Islet of Langerhans (tissue), 1 donor: ENCODE results near the gene MAG.
"Not testable (repeated sequence)": the region's sequence is repeated elsewhere in the genome, so short reads cannot be mapped to it uniquely, and the experiment has no call there.

Experiments
- FAIRE-seq: peaks from one replicate; lab custom pipeline; 2011; peaks lifted over from hg19 to GRCh38; lab: Jason Lieb, UNC

Gene MAG

GRCh38 chr19:35281303-35281702, 10.7 kb upstream of the MAG start:
- FAIRE-seq: no peak

GRCh38 chr19:35284153-35285094, 7.5 kb upstream of the MAG start:
- no peak for FAIRE-seq

GRCh38 chr19:35285095-35285449, 6.9 kb upstream of the MAG start:
- no peak for FAIRE-seq

- FAIRE-seq: not testable (repeated sequence)
Measured at GRCh38 chr19:35285465-35285864, 6.5 kb upstream of the MAG start.

DNA sequence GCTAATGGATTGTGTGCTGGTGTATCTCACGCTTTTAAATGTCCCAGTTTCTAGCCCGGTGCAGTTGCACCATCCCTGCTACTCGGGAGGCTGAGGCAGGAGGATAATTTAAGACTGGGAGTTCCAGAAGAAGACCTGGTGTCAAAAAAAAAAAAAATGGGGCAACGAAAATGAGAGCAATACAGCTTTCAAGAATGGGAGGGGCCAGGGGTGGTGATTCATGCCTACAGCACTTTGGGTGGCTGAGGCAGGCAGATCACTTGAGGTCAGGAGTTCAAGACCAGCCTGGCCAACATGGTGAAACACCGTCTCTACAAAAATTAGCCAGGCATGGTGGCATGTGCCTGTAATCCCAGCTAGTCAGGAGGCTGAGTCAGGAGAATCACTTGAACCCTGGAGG, 5.9 kb upstream of the MAG start:
- not testable (repeated sequence) for FAIRE-seq

DNA sequence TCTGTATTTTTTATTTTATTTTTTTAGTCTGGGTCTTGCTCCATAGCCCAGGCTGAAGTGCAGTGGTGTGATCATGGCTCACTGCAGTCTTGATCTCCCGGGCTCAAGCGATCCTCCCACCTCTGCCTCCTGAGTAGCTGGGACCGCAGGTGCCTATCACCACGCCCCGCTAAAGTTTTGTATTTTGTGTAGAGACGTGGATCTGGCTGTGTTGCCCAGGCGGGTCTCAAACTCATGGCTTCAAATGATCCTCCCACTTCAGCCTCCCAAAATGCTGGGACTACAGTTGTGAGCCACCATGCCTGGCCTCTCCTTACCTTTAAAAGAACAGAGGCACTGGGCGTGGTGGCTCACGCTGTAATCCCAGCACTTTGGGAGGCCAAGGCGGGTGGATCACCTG, 4.2 kb upstream of the MAG start:
- no peak for FAIRE-seq

DNA sequence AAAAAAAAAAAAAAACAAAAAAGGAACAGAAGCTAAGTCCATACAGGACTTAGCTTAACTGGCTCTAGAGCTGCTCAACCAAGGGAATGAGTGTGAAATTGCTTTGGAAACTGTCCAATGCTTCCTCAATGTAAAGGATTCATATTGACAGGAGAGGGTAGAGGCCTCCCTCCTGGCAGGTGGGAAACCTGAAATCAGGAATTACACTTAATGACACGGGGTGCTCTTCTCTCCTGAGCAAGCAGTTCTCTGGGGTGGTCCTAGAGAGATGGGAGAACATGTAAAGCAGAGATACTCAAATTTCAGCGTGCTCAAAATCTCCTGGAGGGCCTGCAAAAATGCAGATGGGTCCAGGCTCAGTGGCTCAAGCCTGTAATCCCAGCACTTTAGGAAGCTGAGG, 3.6 kb upstream of the MAG start:
- no peak for FAIRE-seq

GRCh38 chr19:35288906-35289305, 3.1 kb upstream of the MAG start:
- FAIRE-seq: no peak

DNA sequence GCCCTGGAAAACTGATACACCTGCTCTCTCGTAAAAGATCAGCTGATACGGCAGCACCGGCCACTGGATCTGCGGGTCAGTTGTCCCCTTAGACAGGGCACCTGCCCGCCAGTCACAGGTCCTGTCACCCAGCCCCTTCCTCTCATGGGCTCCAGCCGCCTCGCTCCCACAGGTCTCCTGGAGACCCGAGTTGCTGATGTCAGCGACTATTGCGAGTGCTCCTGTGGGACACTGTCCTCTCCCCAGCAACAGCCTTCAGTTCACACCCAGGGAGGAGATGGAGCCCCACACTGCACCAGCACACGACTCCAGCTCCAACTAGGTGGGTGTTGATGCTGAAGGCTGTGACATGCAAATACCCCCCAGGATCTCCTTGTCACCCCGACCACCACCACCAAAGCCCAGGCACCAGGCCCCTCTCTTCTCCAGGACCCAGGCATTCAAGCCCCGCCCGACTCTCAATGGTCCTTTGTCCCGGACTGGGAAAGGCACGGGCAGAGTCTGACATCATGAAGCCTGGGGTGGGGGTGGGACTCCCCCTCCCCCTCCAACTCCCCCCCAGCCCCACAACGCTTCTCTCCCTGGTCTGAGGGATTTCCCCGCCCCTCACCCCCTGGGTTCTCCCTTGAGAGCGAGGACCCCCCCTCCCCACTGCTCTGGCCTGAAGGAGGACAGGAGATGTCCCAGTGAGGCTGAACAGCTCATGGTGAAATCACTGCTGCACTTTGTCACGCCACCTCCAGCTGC, 1.4 kb upstream of the MAG start:
- FAIRE-seq: no peak

DNA sequence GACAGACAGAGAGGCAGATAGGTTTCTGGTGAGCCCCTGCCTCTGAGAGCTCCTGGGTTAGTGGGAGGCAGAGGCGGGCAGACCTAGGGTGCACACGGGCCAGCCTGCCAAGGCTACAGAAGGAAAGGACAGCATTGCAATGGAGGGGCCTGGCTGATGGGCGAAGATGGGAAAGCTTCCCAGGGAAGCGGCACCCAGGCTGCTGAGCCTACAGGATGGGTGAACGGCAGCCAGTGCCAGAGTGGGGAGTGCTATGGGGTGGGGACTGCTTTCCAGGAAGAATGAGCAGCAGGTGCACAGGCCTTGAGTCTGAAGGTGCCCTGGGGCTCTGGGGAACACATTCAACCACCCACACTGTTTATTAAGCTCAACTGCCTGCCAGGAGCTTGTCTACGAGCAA, 702 bp upstream of the MAG start:
- no peak for FAIRE-seq

DNA sequence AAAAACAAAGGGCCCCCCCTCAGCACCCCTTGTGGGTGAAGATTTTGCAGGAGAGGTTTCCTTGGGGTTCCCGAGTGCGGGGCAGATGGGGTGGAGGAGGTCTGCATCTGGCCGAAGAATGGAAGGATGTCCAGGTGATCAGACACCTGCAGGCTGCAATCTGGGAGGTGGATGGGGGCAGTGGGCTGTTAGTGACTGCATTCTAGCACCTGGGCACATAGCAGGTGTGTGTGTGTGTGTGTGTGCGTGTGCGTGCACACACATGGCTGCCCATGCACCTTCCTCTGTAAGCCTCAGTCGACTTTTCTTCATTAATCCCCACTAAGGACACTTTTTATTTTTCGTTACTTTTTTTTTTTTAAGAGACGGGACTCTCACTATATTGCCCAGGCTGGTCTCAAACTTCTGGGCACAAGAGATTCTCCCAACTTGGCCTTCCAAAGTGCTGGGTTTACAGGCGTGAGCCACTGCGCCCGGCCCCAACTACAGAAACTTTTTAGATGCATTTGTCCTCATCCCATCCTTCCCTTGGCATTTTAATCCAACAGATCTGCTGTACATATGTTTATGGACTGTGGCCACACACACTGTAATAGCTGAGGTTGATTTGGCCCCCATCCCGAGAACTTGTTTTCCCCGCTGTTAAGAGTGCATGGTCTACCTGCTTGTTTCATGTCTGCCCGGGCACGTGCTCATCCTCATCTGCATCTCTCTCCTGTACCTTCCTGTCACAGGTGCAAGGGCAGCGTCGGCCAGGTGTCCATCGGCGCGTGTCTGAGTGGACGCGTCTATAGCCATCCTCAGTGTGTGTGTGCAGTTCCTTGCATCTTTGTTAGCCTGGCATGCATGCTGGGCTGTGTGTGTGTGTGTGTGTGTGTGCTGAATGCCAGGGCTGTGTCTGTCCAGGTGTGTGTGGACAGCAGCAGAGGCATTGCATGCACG, 731 bp downstream of the MAG start:
- no peak for FAIRE-seq

DNA sequence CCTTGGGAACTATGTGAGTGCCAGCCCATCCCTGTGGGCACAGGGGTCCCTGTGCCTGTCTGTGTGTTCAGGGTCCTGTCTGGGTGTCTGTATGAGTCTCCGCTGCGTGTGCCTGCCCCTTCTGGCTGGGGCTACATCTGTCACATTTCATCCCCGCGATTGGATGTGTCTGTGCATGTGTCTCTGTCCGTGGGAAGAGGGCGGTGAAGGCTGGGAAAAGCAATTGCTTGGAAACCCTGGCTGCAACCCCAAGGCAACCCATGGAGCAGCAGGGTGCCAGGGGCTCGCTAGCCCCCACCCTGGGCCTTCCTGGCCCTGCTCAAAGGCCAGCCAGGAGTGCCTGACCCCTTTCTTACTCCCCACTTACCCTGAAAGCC, 1.4 kb downstream of the MAG start:
- FAIRE-seq: no peak

DNA sequence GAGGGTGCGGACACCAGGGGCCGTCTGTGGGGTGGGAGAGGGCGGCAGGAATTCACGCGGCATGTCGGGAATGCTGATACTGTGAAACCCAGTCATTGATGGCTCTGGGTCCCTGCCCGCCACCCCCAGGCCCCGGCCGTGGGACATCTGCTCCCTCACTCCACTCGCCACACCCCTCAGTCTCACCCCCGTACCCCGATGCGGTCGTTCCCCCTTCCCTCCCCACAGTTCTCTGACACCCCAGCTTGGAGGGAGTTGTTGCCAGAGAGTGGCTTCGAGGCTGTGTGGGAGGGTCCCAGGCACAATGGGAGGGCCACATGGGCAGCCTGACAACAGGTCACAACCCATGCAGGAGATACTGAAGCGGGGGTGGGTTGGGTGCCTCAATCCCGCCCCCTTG, 1.8 kb downstream of the MAG start:
- no peak for FAIRE-seq

DNA sequence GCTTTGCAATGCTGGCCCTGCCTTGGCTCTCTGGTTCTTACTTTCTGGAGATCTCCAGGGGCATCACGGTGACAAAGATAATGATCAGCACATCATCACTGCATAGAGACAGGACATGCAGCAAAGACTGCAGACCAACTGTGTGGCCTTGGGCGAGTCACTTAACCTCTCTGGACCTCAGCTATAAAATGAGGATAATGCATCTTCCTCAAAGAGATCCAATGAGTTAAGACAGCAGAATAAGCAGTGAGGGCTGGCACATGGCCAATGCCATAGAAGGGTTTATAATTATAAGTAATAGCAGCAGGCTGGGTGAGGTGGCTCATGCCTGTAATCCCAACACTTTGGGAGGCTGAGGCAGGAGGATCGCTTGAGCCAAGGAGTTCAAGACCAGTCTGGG, 2.4 kb downstream of the MAG start:
- FAIRE-seq: no peak

DNA sequence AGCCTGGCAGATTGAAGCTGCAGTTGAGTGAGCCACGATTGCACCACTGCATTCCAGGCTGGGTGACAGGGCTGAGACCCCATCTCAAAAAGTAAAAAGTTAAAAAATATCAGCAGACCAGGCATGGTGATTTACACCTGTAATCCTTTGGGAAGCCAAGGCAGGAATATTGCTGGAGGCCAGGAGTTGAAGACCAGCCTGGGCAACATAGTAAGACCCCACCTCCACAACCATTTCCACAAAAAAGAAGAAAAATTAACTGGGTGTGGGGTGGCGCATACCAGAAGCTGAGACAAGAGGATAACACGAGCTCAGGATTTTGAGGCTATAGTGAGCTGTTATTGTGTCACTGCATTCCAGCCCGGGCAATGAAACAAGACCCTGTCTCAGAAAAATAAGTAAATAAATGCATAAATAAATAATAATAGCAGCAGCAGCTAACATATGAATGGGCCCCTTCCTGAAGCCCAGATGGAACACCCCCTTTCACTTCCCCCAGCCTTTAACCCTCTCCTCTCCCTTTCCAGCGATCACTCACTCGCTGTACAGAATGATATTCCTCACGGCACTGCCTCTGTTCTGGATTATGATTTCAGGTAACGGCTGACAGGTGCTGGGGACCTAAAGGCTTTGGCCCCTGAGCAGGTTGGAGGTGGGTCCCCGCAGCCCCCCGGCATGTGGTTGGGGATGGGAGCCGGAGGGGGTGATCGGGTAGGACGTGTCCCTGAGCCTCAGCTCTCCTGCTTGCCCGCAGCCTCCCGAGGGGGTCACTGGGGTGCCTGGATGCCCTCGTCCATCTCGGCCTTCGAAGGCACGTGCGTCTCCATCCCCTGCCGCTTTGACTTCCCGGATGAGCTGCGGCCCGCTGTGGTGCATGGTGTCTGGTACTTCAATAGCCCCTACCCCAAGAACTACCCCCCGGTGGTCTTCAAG, 3.2 kb downstream of the MAG start:
- FAIRE-seq: no peak

DNA sequence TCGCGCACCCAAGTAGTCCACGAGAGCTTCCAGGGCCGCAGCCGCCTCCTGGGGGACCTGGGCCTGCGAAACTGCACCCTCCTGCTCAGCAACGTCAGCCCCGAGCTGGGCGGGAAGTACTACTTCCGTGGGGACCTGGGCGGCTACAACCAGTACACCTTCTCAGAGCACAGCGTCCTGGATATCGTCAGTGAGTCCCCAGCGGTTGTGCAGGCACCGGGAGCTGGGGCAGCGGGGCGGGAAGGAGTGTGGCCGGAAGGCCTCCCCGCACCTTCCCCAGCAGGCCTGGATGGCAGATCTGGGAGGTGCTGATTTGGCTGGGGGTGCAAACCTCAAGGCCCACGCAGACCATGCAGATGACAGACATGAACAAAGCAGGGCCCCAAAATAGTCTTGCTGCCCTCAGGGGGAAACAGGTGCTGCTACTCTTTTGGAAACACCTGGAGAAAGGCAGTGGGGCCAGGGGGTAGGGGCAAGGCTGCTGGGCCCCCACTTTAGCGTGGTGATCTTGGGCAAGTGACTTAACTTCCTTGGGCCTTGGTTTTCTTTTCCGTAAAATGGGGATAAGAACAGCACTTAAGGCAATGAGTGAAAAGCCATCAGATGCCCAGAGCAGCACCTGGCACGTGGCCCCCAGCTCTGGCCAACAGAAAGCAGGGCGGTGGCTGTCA, 4.0 kb downstream of the MAG start:
- FAIRE-seq: no peak

- no peak for FAIRE-seq
Measured at GRCh38 chr19:35296644-35297514, 4.9 kb downstream of the MAG start.

DNA sequence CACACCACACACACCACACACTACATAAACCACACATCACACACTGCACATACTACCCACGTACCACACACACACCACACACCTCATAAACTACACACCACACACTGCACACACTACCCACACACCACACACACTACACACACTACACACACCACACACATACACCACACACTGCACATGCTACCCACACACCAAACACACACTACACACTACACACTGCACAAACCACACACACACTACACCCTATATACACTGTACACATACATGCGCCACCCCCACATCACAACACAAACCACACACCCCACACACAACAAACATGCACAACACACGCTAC, 5.5 kb downstream of the MAG start:
- no peak for FAIRE-seq

DNA sequence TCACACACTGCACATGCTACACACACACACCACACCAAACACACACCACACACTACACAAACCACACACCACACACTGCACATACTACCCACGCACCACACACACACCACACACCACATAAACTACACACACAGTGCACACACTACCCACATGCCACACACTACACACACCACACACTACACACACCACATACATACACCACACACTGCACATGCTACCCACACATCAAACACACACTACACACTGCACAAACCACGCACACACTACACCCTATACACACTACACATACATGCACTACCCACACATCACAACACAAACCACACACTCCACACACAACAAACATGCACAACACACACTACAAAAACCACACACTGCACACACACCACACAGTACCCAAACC, 6.0 kb downstream of the MAG start:
- FAIRE-seq: no peak

- FAIRE-seq: no peak
Measured at GRCh38 chr19:35298561-35298972, 6.6 kb downstream of the MAG start.
